ENCODE results near the gene C1orf50.

DNA sequence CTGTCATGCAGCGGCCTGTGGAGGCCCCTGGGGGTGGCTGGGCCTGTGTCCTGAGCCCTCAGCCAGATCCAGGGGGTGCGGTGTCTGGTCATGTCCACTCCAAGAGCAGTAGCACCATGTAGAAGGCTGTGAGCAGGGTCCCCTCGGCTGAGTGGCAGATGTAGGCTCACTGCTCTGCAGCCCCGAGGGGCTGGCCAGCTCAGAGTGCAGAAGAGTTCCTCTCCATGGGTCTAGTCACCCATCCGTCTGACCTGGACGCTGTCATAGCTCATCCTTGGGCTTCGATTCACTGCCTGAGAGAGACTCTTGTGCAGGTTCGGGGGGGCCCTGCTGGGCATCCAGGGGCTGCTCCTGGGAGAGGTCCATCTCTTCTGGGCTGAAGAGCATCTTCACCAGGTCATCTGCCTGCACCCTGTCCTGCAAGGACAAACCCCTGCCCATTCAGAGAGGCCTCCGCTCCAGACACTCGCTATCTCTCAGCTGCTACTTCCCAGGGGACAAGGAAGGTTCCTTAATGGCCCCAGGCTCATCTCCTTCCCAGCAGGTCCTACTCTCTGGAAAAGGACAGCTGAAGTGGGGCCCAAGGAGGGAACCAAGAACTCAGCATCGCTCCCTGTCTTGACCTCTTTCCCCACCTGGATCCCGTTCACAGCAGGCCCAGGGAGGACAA, 20.5 kb upstream of the C1orf50 start:
- TF ChIP-seq EZH2 (IDR thresholded peaks at IDR 0.05; ENCODE audit: insufficient read depth, poor library complexity, severe bottlenecking) (no peak), EZH2phosphoT487 (IDR thresholded peaks at IDR 0.05; ENCODE audit: insufficient read depth, low read depth) (no peak)
